ENCODE data around the gene CYTL1.
A peak's percentile ranks its signal among the peaks of the same experiment; 100 is the strongest.
"Not testable (repeated sequence)": the region's sequence is repeated elsewhere in the genome, so short reads cannot be mapped to it uniquely, and the experiment has no call there.

The CYTL1 gene

GRCh38 chr4:5033281-5033841, 14.1 kb upstream of the CYTL1 start:
- DNase-seq (ENCODE audit: low read depth), result no peak

- no peak for DNase-seq (ENCODE audit: low read depth)
Measured at GRCh38 chr4:5032813-5033212, 13.6 kb upstream of the CYTL1 start.

- no peak for DNase-seq (ENCODE audit: low read depth)
Measured at GRCh38 chr4:5030927-5031326, 11.7 kb upstream of the CYTL1 start.

- DNase-seq (ENCODE audit: low read depth), result no peak
Measured at GRCh38 chr4:5030221-5030620, 11.0 kb upstream of the CYTL1 start.

- no peak for DNase-seq (ENCODE audit: low read depth)
Measured at GRCh38 chr4:5029447-5029846, 10.2 kb upstream of the CYTL1 start.

GRCh38 chr4:5028480-5028879, 9.2 kb upstream of the CYTL1 start:
- no peak for DNase-seq (ENCODE audit: low read depth)

- DNase-seq (ENCODE audit: low read depth), result no peak
Measured at GRCh38 chr4:5027346-5027745, 8.1 kb upstream of the CYTL1 start.

- DNase-seq (ENCODE audit: low read depth), result no peak
Measured at GRCh38 chr4:5026371-5026770, 7.1 kb upstream of the CYTL1 start.

- DNase-seq (ENCODE audit: low read depth), result peak; percentile 75
Measured at GRCh38 chr4:5024673-5025072, 5.4 kb upstream of the CYTL1 start.

- no peak for DNase-seq (ENCODE audit: low read depth)
Measured at GRCh38 chr4:5021546-5021945, 2.3 kb upstream of the CYTL1 start.

GRCh38 chr4:5020341-5020740, 1.1 kb upstream of the CYTL1 start:
- DNase-seq (ENCODE audit: low read depth), result no peak

- DNase-seq (ENCODE audit: low read depth), result no peak
Measured at GRCh38 chr4:5019796-5020195, 538 bp upstream of the CYTL1 start.

- no peak for DNase-seq (ENCODE audit: low read depth)
Measured at GRCh38 chr4:5018603-5019002, 655 bp downstream of the CYTL1 start.

- DNase-seq (ENCODE audit: low read depth), result no peak
Measured at GRCh38 chr4:5018096-5018495, 1.2 kb downstream of the CYTL1 start.

GRCh38 chr4:5014007-5014682, 5.1 kb downstream of the CYTL1 start:
- no peak for DNase-seq (ENCODE audit: low read depth)

GRCh38 chr4:5012958-5013357, 6.3 kb downstream of the CYTL1 start:
- DNase-seq (ENCODE audit: low read depth), result no peak

- DNase-seq (ENCODE audit: low read depth), result no peak
Measured at GRCh38 chr4:5012244-5012898, 6.9 kb downstream of the CYTL1 start.

- DNase-seq (ENCODE audit: low read depth), result no peak
Measured at GRCh38 chr4:5010984-5011383, 8.3 kb downstream of the CYTL1 start.

GRCh38 chr4:5009796-5010195, 9.5 kb downstream of the CYTL1 start:
- no peak for DNase-seq (ENCODE audit: low read depth)

GRCh38 chr4:5006932-5007331, 12.3 kb downstream of the CYTL1 start:
- not testable (repeated sequence) for DNase-seq (ENCODE audit: low read depth)

GRCh38 chr4:5004496-5004895, 14.8 kb downstream of the CYTL1 start:
- DNase-seq (ENCODE audit: low read depth), result no peak

- DNase-seq (ENCODE audit: low read depth), result no peak
Measured at GRCh38 chr4:5003918-5004317, 15.3 kb downstream of the CYTL1 start.

- DNase-seq (ENCODE audit: low read depth), result no peak
Measured at GRCh38 chr4:5003372-5003857, 15.8 kb downstream of the CYTL1 start.

- DNase-seq (ENCODE audit: low read depth), result not testable (repeated sequence)
Measured at GRCh38 chr4:5001641-5002040, 17.6 kb downstream of the CYTL1 start.

Data from stromal cell of bone marrow (primary cell).